PC-9 (cell line): Measurements from ENCODE around the gene SPOCK2.

Source experiments
- CTCF ChIP-seq: fragments of 200-600 bp; sonication (generic); conservative IDR thresholded peaks from 2 replicates; pipeline ENCODE4 v1.6.1; 2017; ENCODE audit warnings: mixed run types, antibody characterized with exemption, mild to moderate bottlenecking, moderate library complexity
- EZH2 ChIP-seq: fragments of 200-600 bp; sonication (generic); IDR thresholded peaks from 2 replicates; pipeline ENCODE4 v1.8.0; 2017; ENCODE audit warnings: antibody characterized with exemption, low read depth

- TF ChIP-seq CTCF: no peak
- TF ChIP-seq EZH2: no peak
Measured at GRCh38 chr10:72097448-72098300, 9.3 kb upstream of the SPOCK2 start.
